ENCODE results near the gene DNTTIP2. TPM values are rescaled to one million over a fixed set of nuclear protein-coding genes. Genes with fewer than 3 reads are reported as not detected.
"Not testable (repeated sequence)": the region's sequence is repeated elsewhere in the genome, so short reads cannot be mapped to it uniquely, and the experiment has no call there.

The DNTTIP2 gene
- total RNA-seq, 3 donors from 2014 or later = 135 to 143 (median 141) TPM

DNA sequence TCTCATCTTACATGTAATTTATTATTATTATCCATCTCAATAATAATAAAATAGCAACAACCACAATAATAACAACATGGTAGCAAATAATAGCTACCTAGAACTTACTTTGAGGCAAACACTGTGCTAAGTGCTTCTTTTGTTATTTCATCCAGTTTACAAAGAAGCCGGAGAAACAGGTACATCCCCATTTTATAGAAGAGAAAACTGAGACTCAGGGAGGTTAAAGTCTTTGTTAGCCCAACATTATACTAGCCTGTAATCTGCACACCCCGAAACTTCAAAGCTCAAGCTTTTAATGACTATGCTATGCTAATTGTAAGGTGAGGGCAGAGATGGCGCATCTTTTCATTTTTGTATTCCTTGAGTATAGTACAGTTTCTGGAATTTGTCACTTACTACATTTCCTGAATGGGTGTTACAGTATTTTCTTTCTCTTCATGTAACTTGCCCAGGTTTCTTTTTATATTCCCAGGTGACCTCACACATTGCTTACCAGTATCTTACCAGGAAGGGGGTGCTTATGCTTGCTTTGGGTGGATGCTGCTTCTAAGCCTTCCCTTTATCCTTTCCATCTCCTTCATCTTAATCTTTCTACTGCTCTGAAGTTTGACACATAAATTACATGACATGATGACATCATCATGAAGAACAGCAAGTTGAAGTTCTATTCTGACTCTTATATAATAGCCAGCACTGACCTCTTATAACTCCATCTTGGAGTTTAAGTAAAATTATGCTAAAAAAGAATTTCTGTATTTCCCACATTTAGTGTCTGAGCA, 21.9 kb upstream of the DNTTIP2 start:
- ATAC-seq (no peak), DNase-seq (no peak)
- Mint-ChIP-seq H3K4me3 (no peak overlapping the region), H3K27me3 (ENCODE audit: low read depth) (no peaks in the 10 kb centered on the region), H3K36me3 (ENCODE audit: insufficient read depth) (peaks cover 15% of the 10 kb centered on the region), H3K4me1 (ENCODE audit: low read depth) (peaks cover 23% of the 10 kb centered on the region), H3K9me3 (no peaks in the 10 kb centered on the region)

DNA sequence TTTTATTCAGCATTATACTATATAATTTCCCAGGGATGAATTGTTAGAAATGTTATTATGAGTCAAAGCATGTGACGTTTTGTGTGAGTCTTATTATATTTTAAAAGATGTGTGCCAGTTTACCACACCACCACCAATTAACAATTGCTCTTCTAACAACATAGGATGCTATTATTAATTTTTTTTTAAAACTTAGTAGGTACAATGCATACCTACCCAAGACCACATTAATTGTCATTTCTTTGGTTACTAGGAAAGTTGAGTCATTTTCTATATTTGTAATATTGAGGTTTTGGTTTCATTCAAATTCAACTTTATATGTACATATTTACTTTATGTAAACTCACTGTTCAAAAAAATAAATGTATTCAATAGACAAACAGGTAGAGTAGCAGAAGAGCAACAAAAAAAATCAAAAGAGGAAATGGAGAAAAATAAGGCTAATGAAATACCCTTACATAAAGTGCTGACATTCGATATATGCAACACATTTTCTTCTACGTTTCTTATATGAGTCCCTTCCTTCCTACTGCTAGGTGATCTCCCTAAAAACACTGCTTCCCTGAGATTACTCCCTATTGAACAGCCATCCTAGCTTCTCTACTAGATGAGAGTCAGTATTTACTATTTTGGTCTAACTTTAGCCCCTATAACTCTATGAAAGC, 20.7 kb upstream of the DNTTIP2 start:
- Mint-ChIP-seq H3K9me3 (no peaks in the 10 kb centered on the region), H3K36me3 (ENCODE audit: insufficient read depth) (peaks cover 17% of the 10 kb centered on the region), H3K27me3 (ENCODE audit: low read depth) (no peaks in the 10 kb centered on the region), H3K4me3 (no peak overlapping the region), H3K4me1 (ENCODE audit: low read depth) (peaks cover 16% of the 10 kb centered on the region)
- DNase-seq (no peak), ATAC-seq (peak in 1 of 2 donors; percentile 28)

DNA sequence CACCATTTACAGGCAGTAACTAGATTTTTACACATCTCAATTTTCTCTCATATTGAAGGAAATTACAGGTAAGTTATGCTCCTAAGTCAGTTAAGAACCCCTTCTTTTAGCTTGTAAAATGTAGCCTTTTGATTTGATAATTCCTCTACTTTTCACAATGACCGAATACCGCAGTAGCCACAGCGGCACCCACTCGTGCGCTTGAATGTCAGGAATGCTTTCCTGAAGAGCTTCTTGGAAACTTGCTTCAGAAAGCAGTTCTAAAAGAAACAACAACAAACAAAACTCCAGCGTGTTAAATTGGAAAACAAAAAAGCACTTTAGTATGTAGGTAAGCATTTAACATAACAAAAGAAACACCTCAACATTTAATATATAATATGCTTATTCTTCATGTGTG, 9.9 kb upstream of the DNTTIP2 start:
- H3K4me3 Mint-ChIP-seq = no peak overlapping the region
- ATAC-seq = no peak
- DNase-seq = no peak

DNA sequence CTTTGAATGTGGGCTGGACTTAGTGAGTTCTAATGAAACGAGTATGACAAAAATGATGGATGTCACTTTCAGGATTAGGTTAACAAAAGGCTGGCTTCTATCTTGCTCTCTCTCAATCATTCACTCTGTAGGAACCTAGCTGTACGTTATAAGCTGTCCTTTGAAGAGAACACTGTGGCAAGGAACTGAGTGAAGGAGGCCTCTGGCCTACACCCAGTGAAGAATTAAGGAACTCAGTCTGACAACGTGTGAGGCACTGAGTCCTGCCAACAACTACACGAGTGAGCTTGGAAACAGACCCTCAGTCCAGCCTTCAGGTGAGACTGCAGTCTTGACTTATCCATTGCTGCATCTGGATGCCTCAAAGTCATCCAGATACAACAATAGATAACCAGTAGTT, 3.3 kb upstream of the DNTTIP2 start:
- no peak overlapping the region for H3K4me3 Mint-ChIP-seq
- peaks cover 17% of the 10 kb centered on the region for H3K4me1 Mint-ChIP-seq (ENCODE audit: low read depth)
- DNase-seq = no peak
- no peaks in the 10 kb centered on the region for H3K27me3 Mint-ChIP-seq (ENCODE audit: low read depth)
- H3K9me3 Mint-ChIP-seq = no peaks in the 10 kb centered on the region
- no peak for ATAC-seq
- peaks cover 16% of the 10 kb centered on the region for H3K36me3 Mint-ChIP-seq (ENCODE audit: insufficient read depth)

More for the DNA sequence above, 9.9 kb upstream of the DNTTIP2 start:
- no peaks in the 10 kb centered on the region for H3K27me3 Mint-ChIP-seq (ENCODE audit: low read depth)
- no peaks in the 10 kb centered on the region for H3K9me3 Mint-ChIP-seq
- H3K36me3 Mint-ChIP-seq (ENCODE audit: insufficient read depth) = peaks cover 25% of the 10 kb centered on the region
- H3K4me1 Mint-ChIP-seq (ENCODE audit: low read depth) = no peaks in the 10 kb centered on the region

DNA sequence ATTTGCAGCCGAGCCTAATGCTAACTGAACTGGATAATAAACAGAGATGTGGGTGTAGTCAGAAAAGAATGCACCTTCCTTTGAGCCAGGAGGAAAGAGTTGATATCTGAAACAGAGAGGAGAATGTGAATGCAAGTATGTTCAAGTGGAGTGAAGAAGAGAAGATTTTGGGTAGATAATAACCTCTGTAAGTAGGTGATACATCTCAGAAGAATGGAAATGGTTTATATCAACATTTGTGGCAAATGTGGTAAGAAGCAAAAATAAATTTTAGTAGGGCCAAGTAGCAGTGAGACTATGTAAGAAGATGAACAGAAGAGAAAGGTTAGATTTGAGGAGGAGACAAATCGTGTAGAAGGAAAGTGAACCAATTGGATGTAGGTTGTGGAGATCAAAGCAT, 1.7 kb upstream of the DNTTIP2 start:
- Mint-ChIP-seq H3K36me3 (ENCODE audit: insufficient read depth) (peaks cover 27% of the 10 kb centered on the region), H3K27me3 (ENCODE audit: low read depth) (no peaks in the 10 kb centered on the region), H3K4me1 (ENCODE audit: low read depth) (peaks cover 29% of the 10 kb centered on the region), H3K9me3 (no peaks in the 10 kb centered on the region), H3K4me3 (peak overlapping the region; percentile 7)
- DNase-seq (no peak), ATAC-seq (no peak)

DNA sequence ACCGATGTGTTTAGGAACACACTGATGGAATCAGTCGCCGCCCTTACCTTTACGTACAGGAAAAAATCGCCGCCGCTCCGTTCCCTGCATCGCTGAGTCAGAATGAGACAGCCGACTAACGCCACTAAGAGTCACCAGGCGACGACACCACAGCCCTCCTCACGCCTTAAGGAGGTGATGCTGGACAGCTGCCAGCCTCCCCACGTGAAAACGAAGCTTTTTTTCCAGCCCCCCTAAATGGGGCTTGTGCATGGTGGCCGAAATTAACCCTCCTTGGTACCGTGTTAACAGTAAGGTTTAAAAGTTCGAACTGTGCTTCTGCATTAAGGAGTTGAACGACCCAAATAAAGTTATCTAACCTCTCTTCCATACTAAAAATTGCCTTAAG, 511 bp downstream of the DNTTIP2 start:
- Mint-ChIP-seq H3K4me1 (ENCODE audit: low read depth) (peaks cover 41% of the 10 kb centered on the region), H3K4me3 (peak overlapping the region; percentile 96), H3K9me3 (no peaks in the 10 kb centered on the region), H3K36me3 (ENCODE audit: insufficient read depth) (peaks cover 43% of the 10 kb centered on the region), H3K27me3 (ENCODE audit: low read depth) (no peaks in the 10 kb centered on the region)
- DNase-seq (peak; percentile 68), ATAC-seq (peak; percentile 60 to 68)

DNA sequence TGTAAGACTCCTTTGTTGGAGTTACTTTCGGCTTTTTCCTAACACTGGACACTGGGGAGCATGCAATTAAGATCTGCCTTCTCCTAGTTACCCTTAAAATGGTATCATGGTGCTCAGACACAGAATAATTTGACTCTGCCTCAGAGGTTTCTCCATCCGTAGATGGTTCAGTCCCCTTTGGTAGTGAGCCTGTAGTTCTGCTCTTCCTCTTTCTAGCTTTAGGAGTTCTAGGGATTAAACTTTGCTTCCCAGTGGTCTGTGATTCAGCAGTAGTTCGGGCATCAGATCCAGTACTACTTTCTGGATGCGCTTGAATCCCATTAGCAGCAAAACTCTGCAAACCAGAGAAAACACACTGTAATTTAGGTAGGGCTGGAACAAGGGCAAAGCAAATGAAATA, 1.5 kb downstream of the DNTTIP2 start:
- Mint-ChIP-seq H3K27me3 (ENCODE audit: low read depth) (no peaks in the 10 kb centered on the region), H3K36me3 (ENCODE audit: insufficient read depth) (peaks cover 41% of the 10 kb centered on the region), H3K4me3 (peak overlapping the region; percentile 96), H3K4me1 (ENCODE audit: low read depth) (peaks cover 39% of the 10 kb centered on the region), H3K9me3 (no peaks in the 10 kb centered on the region)
- DNase-seq = no peak
- no peak for ATAC-seq

DNA sequence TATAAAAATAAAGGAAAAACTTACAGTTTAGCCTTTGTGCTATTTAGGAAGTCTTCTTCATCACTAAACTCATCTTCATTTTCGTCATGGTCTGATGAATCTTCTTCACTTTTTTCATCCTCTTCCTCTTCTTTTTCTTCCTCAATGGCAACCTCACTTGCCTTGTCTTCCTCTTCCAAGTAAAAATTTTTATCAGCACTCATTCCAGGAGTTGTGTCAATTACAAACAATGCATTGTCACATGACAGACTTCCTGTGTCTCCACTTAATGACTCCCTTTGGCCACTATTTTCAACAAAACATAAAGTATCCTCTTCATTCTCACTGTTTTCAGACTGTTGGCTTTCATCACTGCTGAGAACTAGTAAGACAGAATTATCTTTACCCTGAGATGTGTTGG, 2.8 kb downstream of the DNTTIP2 start:
- Mint-ChIP-seq H3K27me3 (ENCODE audit: low read depth) (no peaks in the 10 kb centered on the region), H3K4me1 (ENCODE audit: low read depth) (peaks cover 39% of the 10 kb centered on the region), H3K9me3 (no peaks in the 10 kb centered on the region), H3K36me3 (ENCODE audit: insufficient read depth) (peaks cover 51% of the 10 kb centered on the region), H3K4me3 (peak overlapping the region; percentile 96)
- DNase-seq (no peak), ATAC-seq (no peak)

DNA sequence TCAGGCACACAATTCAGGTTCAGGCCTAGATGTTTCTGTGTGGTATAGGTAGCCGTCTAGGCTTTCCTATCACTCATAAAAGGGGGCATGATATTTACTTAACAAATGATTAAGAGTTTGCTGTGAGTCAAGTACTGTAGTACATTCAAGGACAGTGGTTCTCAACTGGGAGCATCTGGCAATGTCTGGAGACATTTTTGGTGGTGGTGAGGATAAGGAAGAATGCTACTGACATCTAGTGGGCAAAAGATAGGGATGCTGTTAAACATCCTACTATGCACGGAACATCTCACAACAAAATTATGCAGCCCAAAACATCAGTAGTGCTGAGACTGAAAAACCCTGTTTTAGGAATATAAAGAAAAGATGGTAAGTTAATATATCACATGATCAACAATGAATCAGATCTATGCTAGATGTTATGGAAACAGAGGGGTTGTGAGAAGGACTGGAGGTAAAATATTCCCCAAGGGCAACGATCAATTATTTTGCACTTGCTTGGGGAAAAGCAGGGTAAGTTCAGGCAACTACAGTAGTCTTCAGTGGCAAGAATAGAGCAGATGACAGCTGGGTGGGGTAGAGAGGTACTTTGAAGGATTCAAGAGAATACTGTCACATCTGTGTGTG, 4.9 kb downstream of the DNTTIP2 start:
- Mint-ChIP-seq H3K4me1 (ENCODE audit: low read depth) (peaks cover 31% of the 10 kb centered on the region), H3K9me3 (no peaks in the 10 kb centered on the region), H3K27me3 (ENCODE audit: low read depth) (no peaks in the 10 kb centered on the region), H3K36me3 (ENCODE audit: insufficient read depth) (peaks cover 62% of the 10 kb centered on the region), H3K4me3 (peak overlapping the region; percentile 0)
- DNase-seq (no peak), ATAC-seq (no peak)

DNA sequence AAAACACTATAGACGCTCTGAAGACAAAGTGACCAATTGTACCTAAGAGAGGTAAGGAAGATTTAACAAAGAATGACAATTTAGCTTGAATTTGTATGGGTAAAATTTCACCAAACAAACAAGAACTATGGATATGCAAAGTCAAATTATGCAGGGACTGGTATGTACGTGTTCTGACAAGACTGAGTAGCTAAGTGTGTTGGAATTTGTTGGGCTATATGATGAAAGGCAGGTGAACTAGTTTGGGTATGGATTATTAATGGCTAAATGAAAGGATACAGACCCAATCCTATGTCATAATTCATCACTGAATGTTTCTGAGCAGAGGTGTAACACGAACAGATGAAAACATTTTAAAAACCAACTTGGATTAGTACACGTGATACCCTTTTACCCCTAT, 7.6 kb downstream of the DNTTIP2 start:
- H3K4me1 Mint-ChIP-seq (ENCODE audit: low read depth) = peaks cover 18% of the 10 kb centered on the region
- ATAC-seq = no peak
- no peak for DNase-seq
- peaks cover 50% of the 10 kb centered on the region for H3K36me3 Mint-ChIP-seq (ENCODE audit: insufficient read depth)
- no peaks in the 10 kb centered on the region for H3K9me3 Mint-ChIP-seq
- H3K27me3 Mint-ChIP-seq (ENCODE audit: low read depth) = no peaks in the 10 kb centered on the region
- no peak overlapping the region for H3K4me3 Mint-ChIP-seq

DNA sequence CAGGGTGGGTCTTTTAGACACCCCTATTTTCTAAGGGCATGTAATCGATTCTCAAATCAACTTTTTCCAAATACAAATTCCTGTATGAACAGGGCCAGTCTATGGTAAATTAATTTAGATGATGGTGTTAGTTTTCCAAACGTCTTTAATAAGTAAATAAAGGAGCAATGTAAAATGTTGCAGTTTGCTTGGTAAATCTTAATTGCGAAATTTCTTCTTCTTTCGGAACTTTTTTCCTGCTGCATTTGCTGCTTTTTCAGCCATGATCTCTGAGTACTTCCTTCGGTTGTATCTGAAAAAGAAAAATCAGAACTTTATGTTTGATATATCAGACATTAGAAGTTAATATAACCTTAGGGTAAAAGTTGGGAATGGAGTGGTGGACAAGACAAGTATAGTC, 9.4 kb downstream of the DNTTIP2 start:
- DNase-seq (no peak), ATAC-seq (no peak)
- H3K27me3 Mint-ChIP-seq (ENCODE audit: low read depth) = no peaks in the 10 kb centered on the region

DNA sequence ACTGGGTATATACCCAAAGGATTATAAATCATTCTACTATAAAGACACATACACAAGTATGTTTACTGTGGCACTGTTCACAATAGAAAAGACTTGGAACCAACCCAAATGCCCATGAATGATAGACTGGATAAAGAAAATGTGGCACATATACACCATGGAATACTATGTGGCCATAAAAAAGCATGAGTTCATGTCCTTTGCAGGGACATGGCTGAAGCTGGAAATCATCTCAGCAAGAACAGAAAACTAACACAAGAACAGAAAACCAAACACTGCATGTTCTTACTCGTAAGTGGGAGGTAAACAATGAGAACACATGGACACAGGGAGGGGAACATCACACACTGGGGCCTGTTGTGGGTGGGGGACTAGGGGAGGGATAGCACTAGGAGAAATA, 10.5 kb downstream of the DNTTIP2 start:
- H3K4me3 Mint-ChIP-seq; DNase-seq; H3K27me3 Mint-ChIP-seq (ENCODE audit: low read depth); H3K9me3 Mint-ChIP-seq; H3K4me1 Mint-ChIP-seq (ENCODE audit: low read depth); ATAC-seq: not testable (repeated sequence)
- H3K36me3 Mint-ChIP-seq (ENCODE audit: insufficient read depth) = peaks cover 28% of the 10 kb centered on the region

More for the DNA sequence above, 9.4 kb downstream of the DNTTIP2 start:
- peaks cover 8% of the 10 kb centered on the region for H3K4me1 Mint-ChIP-seq (ENCODE audit: low read depth)
- H3K36me3 Mint-ChIP-seq (ENCODE audit: insufficient read depth) = peaks cover 38% of the 10 kb centered on the region
- H3K4me3 Mint-ChIP-seq = no peak overlapping the region
- no peaks in the 10 kb centered on the region for H3K9me3 Mint-ChIP-seq

DNA sequence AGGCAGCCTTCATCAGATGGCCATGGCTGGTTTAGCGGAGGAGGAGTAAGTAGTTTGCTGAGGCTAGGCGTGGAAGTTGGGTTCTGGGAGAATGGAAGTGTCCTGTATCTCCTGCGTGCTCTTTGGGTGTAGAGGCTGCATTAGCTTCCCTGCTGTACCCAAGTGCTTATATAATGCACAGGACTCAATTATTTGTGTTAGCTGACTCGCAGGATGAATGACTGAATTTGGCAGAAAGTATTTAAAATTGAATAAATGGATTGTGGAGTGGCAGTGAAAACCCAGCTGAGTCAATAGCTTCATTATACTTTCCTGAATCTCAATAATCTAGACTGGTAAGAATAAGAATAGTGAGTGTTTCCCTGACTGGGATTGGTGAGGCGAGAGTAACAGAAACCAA, 13.8 kb downstream of the DNTTIP2 start:
- Mint-ChIP-seq H3K9me3 (no peaks in the 10 kb centered on the region), H3K36me3 (ENCODE audit: insufficient read depth) (peaks cover 14% of the 10 kb centered on the region), H3K4me3 (no peak overlapping the region), H3K4me1 (ENCODE audit: low read depth) (peaks cover 2% of the 10 kb centered on the region), H3K27me3 (ENCODE audit: low read depth) (no peaks in the 10 kb centered on the region)
- ATAC-seq = no peak
- no peak for DNase-seq

DNA sequence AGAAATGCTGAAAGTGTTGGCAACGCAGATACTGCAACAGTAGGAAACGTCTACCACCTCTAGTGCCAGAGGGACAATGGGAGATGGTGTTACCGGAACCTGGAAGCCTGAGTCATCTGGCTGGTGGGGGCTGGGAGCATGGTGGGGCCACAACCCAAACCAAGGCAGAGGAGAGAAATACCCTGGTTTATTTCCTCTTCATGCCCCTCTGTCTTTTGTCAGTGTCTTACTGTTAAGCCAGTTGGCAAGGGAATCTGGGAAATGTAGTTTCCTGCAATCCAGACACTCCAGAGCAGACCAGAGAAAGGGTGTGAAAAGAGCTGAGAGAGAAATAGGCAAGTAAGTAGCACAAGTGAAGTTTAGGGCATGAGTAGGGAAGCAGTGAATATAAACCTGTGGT, 14.8 kb downstream of the DNTTIP2 start:
- ATAC-seq (no peak), DNase-seq (no peak)
- no peaks in the 10 kb centered on the region for H3K9me3 Mint-ChIP-seq
- peaks cover 2% of the 10 kb centered on the region for H3K4me1 Mint-ChIP-seq (ENCODE audit: low read depth)
- H3K36me3 Mint-ChIP-seq (ENCODE audit: insufficient read depth) = peaks cover 7% of the 10 kb centered on the region
- H3K4me3 Mint-ChIP-seq = no peak overlapping the region
- no peaks in the 10 kb centered on the region for H3K27me3 Mint-ChIP-seq (ENCODE audit: low read depth)

DNA sequence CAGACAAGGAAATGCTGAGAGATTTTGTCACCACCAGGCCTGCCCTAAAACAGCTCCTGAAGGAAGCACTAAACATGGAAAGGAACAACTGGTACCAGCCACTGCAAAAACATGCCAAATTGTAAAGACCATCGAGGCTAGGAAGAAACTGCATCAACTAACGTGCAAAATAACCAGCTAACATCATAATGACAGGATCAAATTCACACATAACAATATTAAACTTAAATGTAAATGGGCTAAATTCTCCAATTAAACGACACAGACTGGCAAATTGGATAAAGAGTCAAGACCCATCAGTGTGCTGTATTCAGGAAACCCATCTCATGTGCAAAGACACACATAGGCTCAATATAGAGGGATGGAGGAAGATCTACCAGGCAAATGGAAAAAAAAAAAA, 21.4 kb downstream of the DNTTIP2 start:
- not testable (repeated sequence) for H3K9me3 Mint-ChIP-seq; ATAC-seq; H3K4me3 Mint-ChIP-seq; DNase-seq; H3K4me1 Mint-ChIP-seq (ENCODE audit: low read depth); H3K36me3 Mint-ChIP-seq (ENCODE audit: insufficient read depth)
- H3K27me3 Mint-ChIP-seq (ENCODE audit: low read depth) = peaks cover 27% of the 10 kb centered on the region

All from activated T-cell treated with anti-CD3 and anti-CD28 coated beads, Interleukin-2, amount 50 U/mL, for 4 hours (primary cell).